Neural cell (in vitro differentiated cells): ENCODE data around the gene TECTB.

Experiments
- RAD21 ChIP-seq: fragments of 450-650 bp; conservative IDR thresholded peaks from 2 replicates; pipeline ENCODE4 v1.6.1; 2014; ENCODE audit warnings: antibody characterized with exemption, mild to moderate bottlenecking, moderate library complexity
- REST ChIP-seq: IDR thresholded peaks from 2 replicates; pipeline ENCODE4 v1.6.1; 2012; ENCODE audit warnings: borderline replicate concordance
- TF ChIP-seq, protein P1 (sequence below): fragments of 450-650 bp; IDR thresholded peaks from 2 replicates; pipeline ENCODE4 v1.5.1; 2014; ENCODE audit warnings: antibody characterized with exemption, mild to moderate bottlenecking, moderate library complexity; ENCODE audit not compliant: poor library complexity, severe bottlenecking

GRCh38 chr10:112296908-112297331, 13.7 kb downstream of the TECTB start:
- TF ChIP-seq, protein P1, sequence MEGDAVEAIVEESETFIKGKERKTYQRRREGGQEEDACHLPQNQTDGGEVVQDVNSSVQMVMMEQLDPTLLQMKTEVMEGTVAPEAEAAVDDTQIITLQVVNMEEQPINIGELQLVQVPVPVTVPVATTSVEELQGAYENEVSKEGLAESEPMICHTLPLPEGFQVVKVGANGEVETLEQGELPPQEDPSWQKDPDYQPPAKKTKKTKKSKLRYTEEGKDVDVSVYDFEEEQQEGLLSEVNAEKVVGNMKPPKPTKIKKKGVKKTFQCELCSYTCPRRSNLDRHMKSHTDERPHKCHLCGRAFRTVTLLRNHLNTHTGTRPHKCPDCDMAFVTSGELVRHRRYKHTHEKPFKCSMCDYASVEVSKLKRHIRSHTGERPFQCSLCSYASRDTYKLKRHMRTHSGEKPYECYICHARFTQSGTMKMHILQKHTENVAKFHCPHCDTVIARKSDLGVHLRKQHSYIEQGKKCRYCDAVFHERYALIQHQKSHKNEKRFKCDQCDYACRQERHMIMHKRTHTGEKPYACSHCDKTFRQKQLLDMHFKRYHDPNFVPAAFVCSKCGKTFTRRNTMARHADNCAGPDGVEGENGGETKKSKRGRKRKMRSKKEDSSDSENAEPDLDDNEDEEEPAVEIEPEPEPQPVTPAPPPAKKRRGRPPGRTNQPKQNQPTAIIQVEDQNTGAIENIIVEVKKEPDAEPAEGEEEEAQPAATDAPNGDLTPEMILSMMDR = no peak
- no peak for TF ChIP-seq REST
- TF ChIP-seq RAD21 = no peak
